Activated T-helper 1 cell treated with anti-CD3 and anti-CD28 coated beads, Interleukin-12 subunit alpha, Interleukin-12 subunit beta, Interleukin-2, Interleukin-4 antibody, amounts not matched to agents 30 ng/mL and 10 ng/mL and 1 ng/mL, durations not matched to agents 14 hours and 24 hours and 36 hours (primary cell): ENCODE results near the gene THEM5. TPM values are rescaled to one million over a fixed set of nuclear protein-coding genes. Genes with fewer than 3 reads are reported as not detected.

ENCODE experiments used
- DNase-seq: peaks from one replicate; pipeline ENCODE4 v3.0.0; 2021; ENCODE audit warnings: low spot score
- H3K27ac Mint-ChIP-seq: one replicate; pipeline ENCODE4 v1.8.0; 2021; ENCODE audit warnings: mild to moderate bottlenecking, mixed read lengths
- H3K27me3 Mint-ChIP-seq: one replicate; pipeline ENCODE4 v1.8.0; 2022; ENCODE audit warnings: mild to moderate bottlenecking, moderate library complexity, mixed read lengths; ENCODE audit not compliant: insufficient read depth
- H3K36me3 Mint-ChIP-seq: one replicate; pipeline ENCODE4 v1.8.0; 2021; ENCODE audit warnings: low read depth, mixed read lengths
- H3K4me1 Mint-ChIP-seq: one replicate; pipeline ENCODE4 v1.8.0; 2021; ENCODE audit warnings: low read depth, mixed read lengths
- H3K4me3 Mint-ChIP-seq: one replicate; pipeline ENCODE4 v1.8.0; 2021; ENCODE audit warnings: mild to moderate bottlenecking, moderate library complexity, mixed read lengths
- H3K9me3 Mint-ChIP-seq: one replicate; pipeline ENCODE4 v1.8.0; 2021; ENCODE audit warnings: mixed read lengths
- intact Hi-C: fragments of 100-400 bp; cut with micrococcal nuclease; formaldehyde crosslinking; loops from one replicate; pipeline ENCODE4 v1.15.1; 2024
- total RNA-seq: library from RNA; stranded (reverse); gene quantifications from 2 replicates; pipeline ENCODE4 v1.2.3, GENCODE V29; 2022

The THEM5 gene
- total RNA-seq, 1 donor from 2014 or later = not detected

DNA sequence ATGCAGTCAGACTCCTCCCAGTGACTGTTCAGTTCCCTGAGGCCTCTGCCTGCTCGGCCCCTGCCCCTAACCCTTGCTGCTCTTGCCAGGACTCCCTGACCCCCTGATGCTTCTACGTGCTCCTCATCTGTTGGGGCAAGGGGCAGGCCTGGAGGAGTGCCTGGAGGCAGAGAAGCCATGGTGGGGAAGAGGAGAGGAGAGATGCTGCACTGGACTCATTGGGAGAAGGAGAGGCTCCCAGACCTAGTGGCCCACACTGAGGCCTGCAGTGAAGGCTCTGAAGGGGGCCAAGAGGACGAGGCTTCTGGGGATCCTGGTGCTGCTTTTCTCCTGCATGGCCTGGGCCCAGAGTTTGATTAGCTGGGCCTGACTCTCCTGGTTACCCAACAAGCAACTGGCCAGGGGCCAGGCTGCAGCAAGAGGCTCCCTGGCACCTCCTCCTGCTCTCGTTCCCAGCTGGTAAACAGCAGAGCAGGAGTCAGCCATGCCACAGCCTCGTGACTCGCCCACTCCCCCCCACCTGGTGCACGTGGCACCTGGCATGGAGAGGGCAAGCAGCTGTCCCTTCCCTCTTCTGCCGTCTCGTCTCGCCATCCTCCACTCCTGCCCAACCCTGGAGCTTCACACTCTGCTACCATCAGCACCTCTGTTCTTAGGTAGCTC, 21.1 kb downstream of the THEM5 start:
- Mint-ChIP-seq H3K27ac (no peak overlapping the region), H3K36me3 (no peaks in the 10 kb centered on the region), H3K9me3 (no peaks in the 10 kb centered on the region), H3K4me1 (peaks cover 80% of the 10 kb centered on the region), H3K27me3 (peaks cover under 1% of the 10 kb centered on the region), H3K4me3 (no peak overlapping the region)
- intact Hi-C loops = no loop called here
- no peak for DNase-seq

GRCh38 chr1:151831605-151832004, 21.9 kb downstream of the THEM5 start, which contains the start of gene RORC:
Gene RORC (minus strand): TSS chr1:151831802. CDS start chr1:151831764, 38 bp downstream.
- no peak for DNase-seq
- intact Hi-C loops = loop anchor here (1.0 kb wide), 1 partner anchor 215 kb away; no protein-coding TSS in a partner anchor
- H3K27ac Mint-ChIP-seq = peak within 1 kb of the TSS; percentile 36
- no peaks in the 10 kb centered on the region for H3K27me3 Mint-ChIP-seq
- H3K4me1 Mint-ChIP-seq = peaks cover 72% of the 10 kb centered on the region
- H3K9me3 Mint-ChIP-seq = no peaks in the 10 kb centered on the region
- peak within 1 kb of the TSS; percentile 24 for H3K4me3 Mint-ChIP-seq
- H3K36me3 Mint-ChIP-seq = no peaks in the 10 kb centered on the region

DNA sequence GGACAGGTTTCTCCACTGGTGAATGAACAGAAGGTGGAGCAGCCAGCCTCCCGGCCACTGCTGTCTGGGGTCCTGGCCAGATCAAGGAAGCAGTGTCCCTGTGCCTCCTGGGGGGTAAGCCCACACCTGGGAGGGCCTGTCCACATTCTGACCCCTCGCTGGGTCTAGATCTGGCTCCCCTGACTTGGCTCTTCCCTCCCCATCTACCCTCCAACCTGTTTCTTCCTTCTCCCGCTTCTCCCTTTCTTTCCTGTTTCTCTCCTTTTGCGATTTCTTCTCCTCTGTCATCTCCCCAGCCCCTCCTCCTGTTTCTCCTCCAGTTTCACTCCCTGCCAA, 22.3 kb downstream of the THEM5 start:
- intact Hi-C loops = loop anchor here (1.0 kb wide), 1 partner anchor 215 kb away; no protein-coding TSS in a partner anchor

GRCh38 chr1:151830055-151830454, 23.5 kb downstream of the THEM5 start:
- Mint-ChIP-seq H3K36me3 (no peaks in the 10 kb centered on the region), H3K4me1 (peaks cover 81% of the 10 kb centered on the region), H3K4me3 (peak overlapping the region; percentile 68), H3K27ac (peak overlapping the region; percentile 89), H3K9me3 (no peaks in the 10 kb centered on the region), H3K27me3 (no peaks in the 10 kb centered on the region)
- intact Hi-C loops = no loop called here
- no peak for DNase-seq

More for the DNA sequence above, 22.3 kb downstream of the THEM5 start:
- H3K4me3 Mint-ChIP-seq = no peak overlapping the region
- H3K9me3 Mint-ChIP-seq = no peaks in the 10 kb centered on the region
- H3K27ac Mint-ChIP-seq = peak overlapping the region; percentile 34
- DNase-seq = no peak
- H3K4me1 Mint-ChIP-seq = peaks cover 71% of the 10 kb centered on the region
- H3K36me3 Mint-ChIP-seq = no peaks in the 10 kb centered on the region
- H3K27me3 Mint-ChIP-seq = no peaks in the 10 kb centered on the region

DNA sequence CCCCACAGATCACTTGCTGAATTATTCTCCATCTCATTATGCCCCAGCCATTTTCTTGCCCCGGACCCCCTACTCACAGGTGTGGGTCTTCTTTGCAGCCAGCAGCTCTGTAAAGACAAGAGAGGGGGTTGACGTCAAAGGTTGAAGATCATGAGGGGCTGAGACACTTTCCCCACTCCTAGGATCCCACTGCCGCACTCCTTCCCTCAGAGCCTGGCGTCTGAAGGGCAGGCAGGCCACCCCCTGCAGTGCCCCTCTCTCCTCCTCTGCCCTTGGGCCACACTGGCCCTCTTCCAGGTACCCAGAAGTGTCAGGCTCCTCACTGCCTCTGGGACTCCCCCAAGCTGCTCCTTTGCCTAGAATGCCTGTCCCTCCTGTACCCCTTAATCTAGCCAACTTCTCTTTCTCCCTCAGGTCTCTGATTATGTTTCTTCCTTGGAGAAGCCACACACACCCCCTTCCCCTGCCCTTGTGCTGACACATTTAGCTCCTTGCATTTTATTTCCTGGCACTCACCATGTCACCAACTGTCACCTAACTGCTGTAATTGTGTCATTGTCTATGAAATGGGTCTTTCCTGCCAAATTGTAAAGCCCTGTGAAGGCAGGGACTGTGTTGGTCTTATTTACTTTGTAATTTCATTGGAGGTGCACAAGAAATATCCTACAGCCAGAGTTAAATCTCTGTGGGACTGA, 24.0 kb downstream of the THEM5 start:
- no peaks in the 10 kb centered on the region for H3K36me3 Mint-ChIP-seq
- peaks cover 83% of the 10 kb centered on the region for H3K4me1 Mint-ChIP-seq
- no peaks in the 10 kb centered on the region for H3K27me3 Mint-ChIP-seq
- no peak for DNase-seq
- intact Hi-C loops = no loop called here
- no peaks in the 10 kb centered on the region for H3K9me3 Mint-ChIP-seq
- peak overlapping the region; percentile 68 for H3K4me3 Mint-ChIP-seq
- peak overlapping the region; percentile 89 for H3K27ac Mint-ChIP-seq

DNA sequence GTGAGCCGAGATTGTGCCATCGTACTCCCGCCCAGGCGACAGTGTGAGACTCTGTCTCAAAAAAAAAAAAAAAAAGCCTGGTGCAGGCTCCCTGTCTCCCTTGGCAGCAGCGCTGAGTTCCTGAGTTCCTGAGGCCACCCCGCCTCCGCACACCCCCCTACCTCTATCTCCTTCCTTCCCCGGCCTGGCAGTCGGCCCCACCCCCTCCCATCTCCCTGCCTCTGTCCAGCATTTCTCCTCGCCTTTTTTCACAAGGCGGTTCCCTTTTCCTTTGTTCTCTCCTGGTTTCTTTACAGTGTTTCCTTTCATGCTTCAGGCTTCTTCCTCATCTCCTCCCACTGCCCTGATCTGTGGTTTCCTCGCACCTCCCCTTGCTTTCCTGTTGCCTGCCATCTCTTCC, 24.6 kb downstream of the THEM5 start:
- Mint-ChIP-seq H3K36me3 (no peaks in the 10 kb centered on the region), H3K4me3 (peak overlapping the region; percentile 68), H3K27ac (peak overlapping the region; percentile 89), H3K9me3 (no peaks in the 10 kb centered on the region), H3K4me1 (peaks cover 77% of the 10 kb centered on the region), H3K27me3 (no peaks in the 10 kb centered on the region)
- no peak for DNase-seq
- intact Hi-C loops = no loop called here

DNA sequence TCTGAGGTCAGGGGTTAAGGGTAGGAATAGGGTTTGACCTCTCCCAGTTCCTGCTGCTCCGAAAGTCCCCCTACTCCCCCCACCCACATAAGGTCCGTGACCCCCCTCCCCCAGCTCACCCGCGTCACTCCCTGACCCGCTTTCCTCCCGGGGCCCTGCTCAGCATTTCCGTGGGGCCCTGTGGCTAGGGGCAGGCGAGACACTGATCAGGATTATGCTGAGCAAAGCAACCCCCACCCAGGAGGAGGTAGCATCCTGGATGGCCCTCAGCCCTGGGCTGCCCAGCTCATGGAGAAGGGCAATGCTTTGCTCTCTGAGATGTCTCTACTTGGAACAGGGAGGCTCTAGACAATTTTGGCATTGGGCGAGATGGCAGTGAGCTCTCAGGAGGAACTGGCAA, 25.7 kb downstream of the THEM5 start:
- Mint-ChIP-seq H3K9me3 (no peaks in the 10 kb centered on the region), H3K4me3 (peak overlapping the region; percentile 48), H3K27ac (peak overlapping the region; percentile 69), H3K36me3 (no peaks in the 10 kb centered on the region), H3K27me3 (no peaks in the 10 kb centered on the region), H3K4me1 (peaks cover 74% of the 10 kb centered on the region)
- intact Hi-C loops = no loop called here
- no peak for DNase-seq

DNA sequence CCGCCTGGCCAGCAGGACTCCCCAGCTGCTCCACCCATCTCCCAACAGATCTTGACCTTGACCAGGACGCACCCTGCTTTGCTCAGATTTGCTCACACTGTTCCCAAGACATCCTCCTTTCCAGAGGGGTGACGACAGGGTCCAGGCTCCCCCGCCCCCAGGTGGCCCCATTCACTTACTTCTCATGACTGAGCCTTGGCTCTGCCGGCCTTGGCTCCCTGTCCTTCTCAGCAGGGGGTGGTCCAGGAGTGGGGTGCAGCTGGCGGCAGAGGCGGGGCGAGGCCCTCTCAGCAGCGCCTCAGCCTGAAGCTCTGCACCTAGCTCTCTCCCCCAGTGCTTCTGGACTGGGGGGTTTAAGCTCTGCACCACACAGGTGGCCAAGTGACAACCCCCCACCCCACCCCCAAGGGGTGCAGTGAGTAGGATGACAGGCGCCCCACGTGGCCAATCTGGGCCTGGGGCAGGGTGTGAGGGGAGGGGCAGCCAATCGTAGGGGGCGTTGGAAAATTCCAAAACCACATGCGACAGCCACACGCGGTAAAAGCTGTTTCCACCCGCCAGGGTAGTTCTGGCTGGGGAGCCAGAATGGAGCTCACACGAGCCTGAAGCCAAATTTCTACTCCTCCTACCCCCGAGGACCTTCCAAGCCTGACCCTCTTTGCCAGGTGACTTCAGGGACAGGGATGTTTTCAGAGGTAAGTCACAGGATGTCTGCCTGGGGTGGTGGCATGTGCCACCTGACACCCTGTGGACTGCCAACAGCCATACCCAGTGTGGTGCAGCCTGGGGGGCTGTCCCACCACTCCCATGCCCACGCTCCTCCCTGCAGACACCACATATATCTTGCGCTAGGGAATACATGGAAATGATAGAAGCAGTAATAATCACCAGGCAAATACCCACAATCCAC, 27.5 kb downstream of the THEM5 start:
- intact Hi-C loops = no loop called here
- H3K27ac Mint-ChIP-seq = peak overlapping the region; percentile 34
- DNase-seq = no peak

DNA sequence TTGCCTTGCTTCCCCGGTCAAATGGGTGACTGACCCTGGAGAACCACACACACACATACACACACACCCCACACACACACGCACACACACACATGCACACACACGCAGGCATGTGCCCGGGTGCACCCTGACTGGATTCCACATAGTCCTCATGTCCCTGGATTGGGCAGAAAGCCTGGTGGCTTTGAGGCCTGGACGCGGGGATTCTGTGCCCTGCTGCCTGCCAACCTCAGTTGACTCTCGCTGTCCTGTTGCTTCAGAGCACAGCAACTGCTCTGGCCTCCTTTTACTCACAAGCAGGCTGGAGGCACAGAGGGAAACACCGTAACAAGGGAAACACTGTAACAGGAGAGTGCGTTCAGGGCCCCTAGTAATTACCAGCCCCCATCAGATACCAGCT, 28.3 kb downstream of the THEM5 start:
- Mint-ChIP-seq H3K36me3 (no peaks in the 10 kb centered on the region), H3K27ac (peak overlapping the region; percentile 27), H3K9me3 (no peaks in the 10 kb centered on the region), H3K27me3 (no peaks in the 10 kb centered on the region), H3K4me3 (peak overlapping the region; percentile 23), H3K4me1 (peaks cover 78% of the 10 kb centered on the region)
- intact Hi-C loops = no loop called here
- no peak for DNase-seq

More for the DNA sequence above, 27.5 kb downstream of the THEM5 start:
- H3K4me3 Mint-ChIP-seq = peak overlapping the region; percentile 53
- no peaks in the 10 kb centered on the region for H3K9me3 Mint-ChIP-seq
- no peaks in the 10 kb centered on the region for H3K36me3 Mint-ChIP-seq
- H3K27me3 Mint-ChIP-seq = no peaks in the 10 kb centered on the region
- H3K4me1 Mint-ChIP-seq = peaks cover 78% of the 10 kb centered on the region

DNA sequence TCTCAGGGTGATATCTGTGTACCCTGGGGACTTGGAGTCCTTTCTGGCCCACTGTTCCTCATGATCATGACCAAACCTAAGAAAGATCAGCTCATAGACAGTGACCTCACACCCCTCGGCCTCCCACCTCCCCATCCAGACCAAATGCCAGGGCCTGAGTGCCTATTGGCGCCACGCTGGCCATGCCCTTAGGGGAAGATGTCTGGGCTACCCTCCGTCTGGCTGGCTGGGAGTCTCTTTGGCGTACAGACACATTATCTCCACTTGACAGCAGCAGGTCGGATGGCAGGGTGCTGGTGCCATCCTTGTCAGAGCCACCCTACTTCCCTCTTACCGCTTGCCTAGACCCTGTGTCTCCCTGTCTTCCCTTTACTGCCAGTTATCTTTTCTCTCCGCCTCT, 30.3 kb downstream of the THEM5 start:
- H3K4me3 Mint-ChIP-seq = no peak overlapping the region
- peaks cover 71% of the 10 kb centered on the region for H3K4me1 Mint-ChIP-seq
- no peaks in the 10 kb centered on the region for H3K9me3 Mint-ChIP-seq
- no peak for DNase-seq
- peak overlapping the region; percentile 33 for H3K27ac Mint-ChIP-seq
- H3K27me3 Mint-ChIP-seq = no peaks in the 10 kb centered on the region
- intact Hi-C loops = loop anchor here (2.0 kb wide), 1 partner anchor 496 kb away; the partner anchor contains the start of gene PI4KB
- H3K36me3 Mint-ChIP-seq = no peaks in the 10 kb centered on the region

DNA sequence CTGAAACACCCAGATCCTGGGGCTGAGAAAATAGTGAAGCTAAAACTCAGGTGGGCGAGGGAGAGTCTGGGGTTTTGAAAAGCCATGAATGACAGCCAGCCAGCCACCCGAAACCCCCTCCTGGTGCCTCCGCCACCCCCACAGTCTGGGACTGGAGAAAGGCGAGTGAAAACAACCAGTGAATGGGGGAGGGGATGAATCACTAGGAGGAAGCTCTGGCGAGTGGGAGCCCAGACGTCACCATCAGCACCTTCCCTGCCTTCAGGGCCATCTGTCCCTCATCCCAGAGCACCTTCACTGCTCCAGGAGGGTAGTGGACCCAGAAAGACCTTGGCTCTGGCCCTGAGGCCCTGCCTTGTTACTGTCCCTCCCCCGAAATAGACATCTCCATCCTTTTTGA, 31.1 kb downstream of the THEM5 start:
- intact Hi-C loops = loop anchor here (1.0 to 2.0 kb wide), 2 partner anchors 32 to 496 kb away; partner anchors contain the start of genes PI4KB and TDRKH
- no peak for DNase-seq

GRCh38 chr1:151820940-151821339, 32.6 kb downstream of the THEM5 start:
- Mint-ChIP-seq H3K4me3 (no peak overlapping the region), H3K27me3 (no peaks in the 10 kb centered on the region), H3K9me3 (no peaks in the 10 kb centered on the region), H3K36me3 (no peaks in the 10 kb centered on the region), H3K4me1 (peaks cover 76% of the 10 kb centered on the region), H3K27ac (peak overlapping the region; percentile 67)
- no peak for DNase-seq
- intact Hi-C loops = no loop called here

More for the DNA sequence above, 31.1 kb downstream of the THEM5 start:
- Mint-ChIP-seq H3K4me1 (peaks cover 67% of the 10 kb centered on the region), H3K27ac (peak overlapping the region; percentile 83), H3K36me3 (no peaks in the 10 kb centered on the region), H3K9me3 (no peaks in the 10 kb centered on the region), H3K27me3 (no peaks in the 10 kb centered on the region), H3K4me3 (peak overlapping the region; percentile 37)
